ENCODE data around the gene SEC14L1.
"Not testable (repeated sequence)": the region's sequence is repeated elsewhere in the genome, so short reads cannot be mapped to it uniquely, and the experiment has no call there.

SEC14L1 gene

DNA sequence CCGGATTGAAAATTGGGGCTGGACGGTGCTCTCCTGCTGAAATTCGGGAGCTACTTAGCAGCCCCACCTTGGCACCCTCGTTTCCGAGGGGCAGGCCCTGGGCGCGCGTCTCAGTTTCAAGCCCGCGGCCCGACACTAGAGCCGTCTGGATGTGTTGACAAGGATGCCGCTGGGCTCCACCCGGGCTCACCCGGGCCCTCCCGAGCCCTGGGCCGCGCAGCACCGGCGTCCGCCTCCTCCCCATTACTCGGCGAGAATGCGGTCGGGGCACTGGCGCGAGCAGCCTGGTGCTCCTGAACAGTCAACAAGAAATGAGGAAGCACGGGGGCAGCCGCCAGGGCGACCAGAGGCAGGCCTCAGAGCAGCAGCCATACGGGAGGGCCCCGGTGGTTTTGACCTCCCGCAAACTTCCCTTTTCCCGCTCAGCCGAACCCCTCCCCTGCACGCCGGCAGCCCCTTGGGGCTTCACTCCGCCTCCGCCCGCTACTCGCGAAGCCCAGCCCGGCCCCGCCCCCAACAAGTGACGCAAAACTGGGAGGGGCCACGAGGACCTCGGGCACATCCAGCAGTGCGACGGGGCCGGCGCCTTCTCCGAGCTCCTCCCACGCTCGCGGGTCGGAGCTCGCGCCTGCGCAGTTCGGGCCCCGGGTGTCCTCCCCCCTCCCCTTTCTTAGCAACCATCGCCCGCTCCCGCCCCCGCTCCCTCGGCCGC, 447 bp upstream of the SEC14L1 start:
- DNase-seq = peak; percentile 97

DNA sequence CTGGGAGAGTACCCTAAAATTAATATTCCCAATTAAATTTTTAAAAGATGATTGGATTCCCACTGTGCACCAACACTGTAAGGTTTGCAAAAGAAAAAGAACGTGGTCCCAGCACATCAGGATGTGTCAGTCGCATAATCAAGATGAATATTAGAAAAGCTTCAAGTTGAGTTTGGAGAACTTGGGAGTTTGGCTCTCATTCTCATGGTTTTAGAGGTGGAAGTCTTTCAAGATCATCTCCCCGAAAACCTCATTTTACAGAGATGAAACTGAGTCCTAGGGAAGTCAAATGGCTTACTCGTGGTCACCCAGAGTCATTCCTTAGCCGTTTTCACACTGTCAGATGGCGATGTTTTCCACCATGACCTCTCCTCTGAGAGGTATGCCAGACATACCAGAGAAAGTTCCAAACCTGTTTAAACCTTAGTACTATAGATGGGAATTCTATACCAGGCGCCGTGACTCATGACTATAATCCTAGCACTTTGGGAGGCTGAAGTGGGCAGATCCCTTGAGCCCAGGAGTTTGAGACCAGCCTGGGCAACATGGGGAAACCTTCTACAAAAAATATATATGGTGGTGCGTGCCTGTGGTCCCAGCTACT, 1.2 kb downstream of the SEC14L1 start:
- DNase-seq = no peak

DNA sequence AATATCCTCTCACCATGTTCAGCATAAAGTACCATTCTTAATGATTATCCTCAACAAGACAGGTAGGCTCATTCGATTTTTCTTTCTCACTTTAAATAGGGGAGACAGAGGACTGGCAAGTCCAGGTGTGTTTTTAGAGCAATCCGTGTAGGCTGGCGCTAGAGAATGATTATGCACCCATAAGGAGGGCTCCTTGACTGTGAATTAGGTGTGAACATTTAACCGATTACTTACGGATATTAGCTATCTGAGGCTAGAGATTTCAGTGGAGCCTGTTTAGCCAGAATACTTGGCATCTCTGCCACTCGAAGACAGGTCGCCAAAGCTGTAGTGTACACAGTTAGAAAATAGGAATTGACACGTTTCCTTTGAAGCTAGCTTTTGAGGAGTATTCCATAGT, 1.9 kb downstream of the SEC14L1 start:
- DNase-seq = no peak

DNA sequence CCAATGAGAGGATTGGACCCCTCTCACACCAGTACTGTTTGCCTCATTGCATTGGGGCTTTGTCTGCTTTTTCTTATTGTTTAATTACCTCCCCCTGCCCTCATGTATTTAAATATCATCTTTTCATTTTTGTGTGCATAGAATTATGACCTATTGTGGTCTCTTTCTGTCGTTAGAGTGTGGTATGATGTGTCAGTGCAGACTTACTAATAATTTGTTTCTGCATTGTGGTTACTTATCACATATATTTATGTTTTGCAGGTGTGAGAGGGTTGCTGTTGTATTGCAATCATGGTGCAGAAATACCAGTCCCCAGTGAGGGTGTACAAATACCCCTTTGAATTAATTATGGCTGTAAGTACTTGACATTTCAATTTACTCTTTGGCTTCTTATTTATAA, 2.5 kb downstream of the SEC14L1 start:
- DNase-seq = no peak

DNA sequence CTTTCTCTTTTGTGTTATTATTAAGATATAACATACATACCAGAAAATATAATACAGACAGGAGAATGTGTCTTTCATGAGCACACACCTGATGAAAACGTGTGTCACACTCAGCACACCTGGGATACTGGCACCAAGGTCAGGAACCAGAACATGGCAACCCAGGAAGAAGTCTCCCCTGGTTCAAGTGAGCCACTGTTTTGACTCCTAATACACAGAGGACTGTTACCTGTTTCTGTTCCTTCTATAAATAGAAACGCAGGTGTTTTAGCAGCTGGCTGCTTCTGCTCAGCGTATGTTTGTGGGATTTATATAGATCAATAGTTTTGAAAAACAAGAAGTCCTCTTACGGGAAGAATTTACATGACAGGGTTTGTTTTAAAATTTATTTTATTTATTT, 3.5 kb downstream of the SEC14L1 start:
- DNase-seq = no peak

DNA sequence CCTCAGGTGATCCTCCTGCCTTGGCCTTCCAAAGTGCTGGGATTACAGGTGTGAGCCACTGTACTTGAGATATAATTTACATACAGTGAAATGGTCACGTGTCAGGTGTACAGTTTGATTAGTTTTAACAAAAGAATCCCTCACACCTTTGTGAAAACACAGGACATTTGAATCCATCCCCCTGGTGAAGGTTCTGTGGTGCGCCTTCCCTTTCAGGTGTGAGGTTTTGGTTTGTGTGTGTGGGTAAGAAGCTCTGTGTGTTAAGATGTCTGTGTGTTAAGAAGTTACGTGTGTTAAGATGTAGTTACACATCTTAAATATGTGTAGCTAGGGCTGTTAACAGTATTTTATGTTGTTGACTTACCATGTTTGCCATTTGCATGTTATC, 4.4 kb downstream of the SEC14L1 start:
- DNase-seq = no peak

DNA sequence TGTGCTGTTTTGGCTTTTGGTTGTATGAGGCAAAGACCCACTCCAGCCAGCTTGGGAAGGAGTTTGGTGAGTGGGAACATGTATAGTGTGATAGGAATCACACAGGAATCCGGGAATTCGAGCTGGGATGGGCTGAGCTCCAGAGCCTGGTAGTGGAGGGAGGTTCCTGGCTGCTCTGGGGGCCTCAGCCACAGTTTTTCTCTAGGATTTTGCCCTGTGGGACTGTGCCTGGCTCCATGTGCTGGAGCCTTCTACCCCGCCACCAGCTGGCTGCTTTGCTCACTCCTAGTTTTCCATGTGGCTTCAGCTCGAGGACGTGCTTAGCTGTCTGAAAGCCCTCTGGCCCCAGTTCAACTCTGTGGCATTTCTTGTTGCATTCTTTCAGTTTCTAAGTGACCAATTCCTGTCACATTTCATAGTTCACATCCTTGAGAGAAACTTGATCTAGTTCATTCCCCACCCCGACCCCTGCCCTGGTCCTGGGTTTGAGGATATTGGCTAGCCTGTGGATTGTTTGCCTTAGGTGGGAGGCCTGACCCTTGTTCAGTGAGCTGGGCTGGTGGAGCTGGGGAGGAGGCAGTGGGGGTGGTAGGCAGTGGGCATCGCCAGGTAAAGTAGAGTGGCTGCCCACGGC, 5.0 kb downstream of the SEC14L1 start:
- DNase-seq = peak; percentile 68

DNA sequence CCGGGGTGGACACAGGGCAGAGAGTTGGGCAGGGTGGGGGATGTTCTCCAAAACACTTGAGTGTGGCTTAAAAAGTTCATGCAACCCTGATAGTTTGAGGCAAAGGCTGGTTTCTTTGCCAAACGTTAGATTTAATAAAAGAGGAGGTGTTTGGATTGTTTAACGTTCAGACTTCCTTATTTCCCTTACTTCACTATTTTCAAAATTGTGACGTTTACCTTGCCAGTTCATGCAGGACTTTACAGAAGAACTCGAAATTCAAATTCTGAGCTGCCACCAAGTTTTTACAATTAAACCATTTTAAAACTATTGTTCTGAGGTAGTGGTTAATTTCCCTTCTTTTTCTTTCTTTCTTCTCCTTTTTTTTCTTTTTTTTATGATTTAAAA, 5.5 kb downstream of the SEC14L1 start:
- DNase-seq = no peak

DNA sequence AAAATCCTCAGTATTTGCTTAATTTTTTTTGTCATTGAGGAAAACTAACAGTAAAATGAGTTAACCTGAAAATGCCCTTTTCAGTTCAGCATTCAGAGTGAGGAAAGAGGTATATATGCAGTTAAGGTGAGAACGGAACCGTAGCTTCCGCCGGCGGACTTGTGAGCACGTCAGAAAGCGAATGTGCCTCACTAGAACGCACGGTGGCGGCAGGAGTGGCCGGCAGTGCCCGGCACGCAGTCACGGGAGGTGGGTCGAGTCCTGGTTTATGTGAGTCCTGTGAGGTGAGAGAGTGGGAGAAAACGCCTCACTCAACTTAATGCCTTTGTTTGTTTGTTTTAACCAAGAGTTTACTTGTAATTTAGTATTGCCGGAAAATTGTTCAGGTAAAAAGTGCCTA, 6.1 kb downstream of the SEC14L1 start:
- no peak for DNase-seq

DNA sequence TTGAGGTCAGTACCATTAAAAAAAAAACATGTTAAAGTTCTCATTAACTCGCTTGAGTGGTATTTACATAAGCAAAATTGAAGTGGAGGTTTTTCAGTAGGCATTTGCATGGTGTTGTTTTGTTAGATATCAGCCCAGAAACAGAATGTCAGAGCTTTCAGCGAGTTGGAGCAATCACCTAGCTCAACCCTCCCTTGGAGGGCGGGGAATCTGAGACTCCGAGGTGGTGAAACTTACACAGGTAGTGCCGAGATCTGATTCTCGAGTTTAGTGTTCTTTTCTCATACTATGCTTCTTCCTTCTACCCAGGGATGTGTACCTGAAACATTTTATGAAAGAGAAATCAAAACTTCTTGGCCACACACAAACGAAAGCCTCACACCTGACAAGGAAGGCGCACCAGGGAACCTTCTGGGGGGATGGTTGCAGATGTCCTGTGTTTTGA, 6.6 kb downstream of the SEC14L1 start:
- no peak for DNase-seq

DNA sequence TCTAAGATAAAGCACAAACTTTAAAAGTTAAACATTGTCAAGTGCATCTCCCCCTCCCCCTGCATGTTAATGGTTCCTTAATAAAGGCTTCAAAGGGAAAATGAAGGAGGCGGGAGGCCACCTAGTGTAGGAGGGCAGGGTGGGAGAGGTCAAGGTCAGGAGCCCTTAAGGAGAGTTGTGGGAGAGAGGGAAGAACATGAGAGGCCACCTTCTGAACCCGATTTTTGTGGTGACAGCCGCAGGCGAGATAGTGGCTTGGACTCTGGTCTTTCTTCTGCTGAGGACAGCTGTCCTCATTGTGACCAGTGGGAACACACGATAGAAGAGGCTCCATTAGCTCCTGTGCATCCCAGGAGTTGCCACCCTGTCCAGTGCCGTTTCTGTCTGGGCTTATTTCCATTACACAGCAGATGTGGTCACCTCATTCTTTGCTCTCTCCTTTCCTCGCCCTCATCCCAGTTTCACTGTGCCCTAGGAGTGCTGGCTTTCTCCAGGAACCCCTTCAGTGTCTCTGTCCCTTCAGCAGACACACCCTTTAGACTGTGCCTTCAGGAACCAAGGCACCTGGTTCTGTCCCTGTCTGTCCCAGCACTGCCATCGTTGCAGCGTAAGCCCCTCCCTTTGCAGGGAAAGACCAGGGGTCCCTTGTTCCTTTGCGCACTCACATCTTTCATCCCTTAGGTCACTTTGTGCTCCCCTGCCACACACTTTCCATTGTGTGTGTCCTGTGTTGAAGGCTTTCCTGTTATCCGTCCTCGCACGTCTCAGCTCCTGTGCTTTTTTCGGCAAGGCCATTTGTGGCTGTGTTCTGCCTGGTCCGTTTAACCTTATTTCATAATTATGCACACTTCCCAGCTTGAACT, 7.5 kb downstream of the SEC14L1 start:
- no peak for DNase-seq

DNA sequence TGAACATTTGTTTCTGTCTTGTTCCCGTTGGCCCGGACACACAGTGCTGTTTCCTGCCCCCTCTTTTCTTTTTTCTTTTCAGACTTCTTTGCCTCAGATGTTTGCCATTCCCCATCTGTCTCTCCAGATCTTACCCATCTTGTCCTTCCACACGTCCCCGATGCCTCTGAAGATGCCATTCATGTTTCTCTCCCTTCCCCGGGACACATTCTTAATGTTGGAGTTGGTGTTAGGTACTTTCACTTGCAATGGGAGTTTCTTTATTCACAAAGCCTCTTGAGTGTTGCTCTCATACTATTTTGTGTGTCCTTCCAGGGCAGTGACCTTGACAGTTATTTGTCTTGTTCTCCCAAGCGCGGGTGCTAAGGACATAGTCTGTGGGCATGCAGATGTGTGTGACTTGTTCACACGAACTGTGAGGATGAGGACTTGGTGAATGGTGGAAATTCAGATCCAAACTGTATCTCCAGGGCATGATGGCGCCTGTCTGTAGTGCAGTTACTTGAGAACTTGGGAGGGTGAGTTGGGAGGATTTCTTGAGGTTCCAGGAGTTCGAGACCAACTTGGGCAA, 8.3 kb downstream of the SEC14L1 start:
- no peak for DNase-seq

DNA sequence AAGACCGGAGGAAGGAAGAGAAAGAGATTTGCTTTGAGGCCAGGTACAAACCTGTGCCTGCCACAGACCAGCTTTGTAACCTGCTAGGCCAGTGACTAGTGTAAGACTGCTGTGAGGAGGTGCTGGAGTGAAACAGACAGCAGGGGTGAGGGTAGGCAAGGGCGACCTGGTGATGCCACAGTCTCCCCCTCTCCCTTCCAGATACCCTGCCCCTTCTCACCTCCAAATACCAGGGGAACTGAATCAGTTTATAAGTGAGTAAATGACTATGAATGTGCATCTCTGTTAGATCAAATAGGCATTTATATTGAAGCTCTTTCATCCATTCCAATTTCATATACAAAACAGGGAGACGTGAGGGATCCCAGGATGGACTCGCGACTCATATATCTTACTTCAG, 9.4 kb downstream of the SEC14L1 start:
- no peak for DNase-seq

DNA sequence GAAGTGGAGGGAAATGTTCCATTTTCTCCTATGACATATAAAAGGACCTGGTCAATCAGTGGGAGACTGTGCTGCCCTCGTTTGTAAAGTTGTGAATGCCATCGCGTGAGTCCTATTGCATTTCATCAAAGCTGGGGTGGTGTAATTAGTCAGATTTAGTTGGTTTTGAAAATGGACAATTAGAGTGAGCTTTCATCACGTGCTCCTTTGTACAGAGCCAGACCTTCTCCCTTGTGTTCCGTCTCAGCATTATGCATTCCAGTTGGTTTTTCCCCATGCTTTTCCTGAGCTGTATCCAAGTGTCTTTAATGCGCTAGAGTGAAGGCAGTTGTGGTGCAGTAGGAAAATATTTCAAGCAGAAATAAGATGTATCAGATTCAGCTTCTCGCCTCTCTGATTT, 10.4 kb downstream of the SEC14L1 start:
- DNase-seq = no peak

DNA sequence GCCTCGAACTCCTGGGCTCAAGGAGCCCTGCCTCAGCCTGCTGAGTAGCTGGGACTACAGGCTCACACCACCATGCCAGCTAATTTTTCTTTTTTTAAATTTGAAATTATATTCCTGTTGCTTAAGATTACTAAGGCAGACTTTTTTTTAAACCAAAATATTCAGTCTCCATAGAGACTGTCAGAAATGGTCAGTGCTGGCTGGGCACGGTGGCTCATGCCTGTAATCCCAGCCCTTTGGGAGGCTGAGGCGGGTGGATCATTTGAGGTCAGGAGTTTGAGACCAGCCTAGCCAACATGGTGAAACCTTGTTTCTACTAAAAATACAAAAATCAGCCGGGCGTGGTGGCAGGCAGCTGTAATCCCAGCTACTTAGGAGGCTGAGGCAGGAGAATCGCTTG, 11.3 kb downstream of the SEC14L1 start:
- DNase-seq = not testable (repeated sequence)

DNA sequence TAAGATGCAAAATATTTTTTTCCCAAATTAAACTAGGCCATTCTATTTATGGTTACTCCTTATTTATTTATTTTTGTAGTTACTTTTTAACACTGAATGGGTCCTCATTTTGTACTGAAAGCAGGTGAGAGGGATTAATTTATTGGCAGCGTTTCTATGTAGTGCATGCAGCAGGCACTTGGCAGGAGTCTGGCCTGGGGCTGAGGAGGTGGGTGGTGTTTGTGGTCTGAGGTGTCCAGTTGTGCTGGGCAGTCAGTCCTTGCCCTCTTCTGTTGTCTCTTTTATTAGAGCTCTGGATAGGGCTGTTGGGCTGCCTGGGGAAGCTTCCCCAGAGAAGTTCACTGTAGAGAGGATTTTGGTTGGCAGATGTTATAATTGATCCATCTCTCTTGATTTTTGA, 12.7 kb downstream of the SEC14L1 start:
- DNase-seq = no peak

DNA sequence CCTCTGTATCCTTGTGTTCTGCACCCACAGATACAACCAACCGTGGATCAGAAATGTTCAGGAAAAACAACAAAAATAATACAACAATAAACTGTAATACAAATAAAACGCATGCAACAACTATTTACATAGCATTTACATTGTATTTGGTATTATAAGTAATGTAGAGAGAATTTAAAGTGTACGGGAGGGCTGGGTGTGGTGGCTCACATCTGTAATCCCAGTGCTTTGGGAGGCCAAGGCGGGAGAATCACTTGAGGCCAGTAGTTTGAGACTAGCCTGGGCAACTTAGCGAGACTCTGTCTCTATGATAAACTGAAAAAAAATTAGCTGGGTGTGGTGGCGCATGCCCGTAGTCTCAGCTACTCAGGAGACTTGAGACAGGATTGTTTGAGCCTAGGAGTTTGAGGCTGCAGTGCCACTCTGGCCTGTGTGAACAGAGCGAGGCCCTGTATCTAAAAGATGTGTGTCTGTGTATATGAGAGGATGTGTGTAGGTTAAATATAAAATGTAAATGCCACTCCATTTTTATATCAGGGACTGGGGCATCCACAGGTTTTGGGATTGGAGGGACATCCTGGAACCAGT, 13.3 kb downstream of the SEC14L1 start:
- no peak for DNase-seq

DNA sequence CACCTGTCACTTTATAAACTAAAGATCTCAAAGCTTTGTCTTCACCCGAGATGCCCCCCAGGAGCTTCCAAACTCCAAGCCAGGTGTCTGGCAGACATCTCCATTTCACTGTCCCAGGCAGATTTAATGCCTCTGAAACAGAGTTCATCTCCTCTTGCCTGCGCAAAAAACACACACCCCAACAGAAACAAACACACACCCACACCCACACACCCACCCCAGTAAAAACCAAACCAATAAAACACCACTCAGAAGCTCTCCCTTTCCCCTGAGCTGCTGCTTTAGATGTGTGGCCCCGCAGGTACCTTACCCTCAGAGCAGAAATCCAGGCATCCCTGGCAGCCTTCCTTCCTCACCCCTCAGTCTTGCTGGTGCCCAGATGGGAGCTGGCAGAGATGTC, 14.4 kb downstream of the SEC14L1 start:
- no peak for DNase-seq

DNA sequence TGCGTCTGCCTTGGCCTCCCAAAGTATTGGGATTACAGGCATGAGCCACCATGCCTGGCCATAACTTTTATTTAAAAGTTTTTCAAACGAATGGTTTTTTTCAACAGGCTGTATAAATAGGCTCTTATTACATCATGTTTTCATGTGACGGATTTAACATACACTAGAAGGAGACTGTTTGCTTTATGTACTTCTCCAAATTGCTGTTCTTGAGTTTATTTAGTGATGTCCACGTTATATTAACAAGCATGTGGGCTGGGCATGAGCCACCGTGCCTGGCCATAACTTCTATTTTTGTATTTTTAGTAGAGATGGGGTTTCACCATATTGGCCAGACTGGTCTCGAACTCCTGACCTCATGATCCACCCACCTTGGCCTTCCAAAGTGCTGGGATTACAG, 17.0 kb downstream of the SEC14L1 start:
- DNase-seq = not testable (repeated sequence)

DNA sequence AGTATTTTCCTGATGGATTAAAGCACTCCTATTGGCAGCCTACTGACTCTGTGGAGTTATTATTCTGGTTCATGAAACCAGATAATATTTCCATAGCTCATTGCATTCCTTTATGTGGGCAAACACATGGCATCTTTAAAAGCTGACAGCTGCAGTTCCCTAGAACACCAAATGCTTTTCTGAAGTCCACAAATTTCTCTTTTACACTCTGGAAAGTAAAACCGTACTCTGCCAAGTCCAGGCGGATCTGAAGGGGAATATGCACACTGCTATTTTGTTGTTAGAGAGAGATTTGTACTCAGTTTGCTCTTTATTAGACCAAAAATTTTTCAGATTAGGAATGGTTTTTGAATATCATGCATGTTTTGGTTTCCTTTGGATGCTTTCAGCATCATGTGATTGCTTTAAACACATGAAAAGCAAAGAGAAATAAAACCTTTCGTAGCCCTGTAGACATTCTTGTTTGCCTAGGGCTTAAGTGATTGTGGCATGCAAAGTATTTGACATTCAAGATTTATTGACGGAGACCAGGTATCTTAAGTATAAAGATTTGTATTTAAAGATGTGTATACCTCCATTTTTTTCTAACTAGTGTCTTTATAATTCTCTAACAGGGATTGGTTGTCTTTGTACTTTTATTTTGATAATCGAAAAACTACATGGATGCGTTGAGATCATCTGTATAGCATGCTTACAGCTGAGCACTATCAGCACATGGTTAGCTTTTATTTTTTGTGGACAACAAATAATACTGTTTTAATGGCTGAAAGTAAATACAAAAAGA, 19.5 kb downstream of the SEC14L1 start:
- DNase-seq = no peak

DNA sequence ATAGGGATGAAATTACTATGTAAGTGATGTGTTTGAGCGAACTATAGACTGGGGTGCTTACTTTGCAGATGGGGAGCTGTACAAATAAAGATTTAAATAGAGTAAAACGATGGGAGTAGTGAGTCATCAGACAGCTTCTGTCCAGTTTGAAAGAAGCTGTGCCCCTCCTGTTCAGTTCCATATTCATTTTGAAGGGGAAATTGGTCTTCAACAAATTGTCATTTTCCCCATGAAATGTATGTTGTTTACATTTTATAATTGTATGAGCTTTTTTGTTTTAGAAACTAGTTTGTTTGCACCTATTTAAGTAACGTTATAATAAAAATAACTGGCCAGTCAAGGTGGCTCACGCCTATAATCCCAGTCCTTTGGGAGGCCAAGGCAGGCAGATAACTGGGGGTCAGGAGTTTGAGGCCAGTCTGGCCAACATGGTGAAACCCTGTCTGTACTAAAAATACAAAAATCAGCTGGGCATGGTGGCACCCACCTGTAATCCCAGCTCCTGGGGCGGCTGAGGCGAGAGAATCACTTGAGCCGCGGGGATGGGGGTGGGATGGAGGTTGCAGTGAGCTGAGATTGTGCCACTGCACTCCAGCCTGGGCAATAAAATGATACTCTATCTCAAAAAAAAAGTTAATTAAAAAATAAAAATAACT, 20.2 kb downstream of the SEC14L1 start:
- DNase-seq = no peak
